ENCODE results near the gene SCO2. TPM values are rescaled to one million over a fixed set of nuclear protein-coding genes. Genes with fewer than 3 reads are reported as not detected.

SCO2 gene
- total RNA-seq, 1 donor from 2014 or later = 2.0 TPM

DNA sequence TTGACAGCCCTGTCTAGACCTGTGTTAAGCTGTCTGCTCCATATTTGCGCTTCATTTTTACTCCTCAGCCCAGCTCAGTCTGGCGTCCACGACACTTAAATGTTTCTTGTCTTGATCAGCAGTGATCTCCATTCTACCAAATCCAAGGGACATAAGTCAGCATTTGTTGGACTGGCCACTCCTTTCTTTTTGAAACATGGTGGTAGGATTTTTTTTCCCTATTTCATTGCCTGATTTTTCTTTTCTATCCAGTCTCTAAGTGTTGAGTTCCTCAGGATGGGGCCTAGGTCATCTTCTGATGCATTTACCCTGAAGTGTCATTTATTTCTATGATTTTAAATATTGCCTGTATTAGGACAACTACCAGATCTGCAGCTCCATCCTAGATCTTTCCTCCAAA, 16.5 kb downstream of the SCO2 start:
- H3K4me3 Mint-ChIP-seq = peak overlapping the region; percentile 92
- TF ChIP-seq CTCF (conservative IDR thresholded peaks at IDR 0.05) = no peak
- H3K9me3 Mint-ChIP-seq = no peaks in the 10 kb centered on the region
- no peaks in the 10 kb centered on the region for H3K36me3 Mint-ChIP-seq
- no peaks in the 10 kb centered on the region for H3K27me3 Mint-ChIP-seq
- peaks cover 9% of the 10 kb centered on the region for H3K4me1 Mint-ChIP-seq (ENCODE audit: unreplicated experiment)
- no peak for DNase-seq (ENCODE audit: extremely low spot score, unreplicated experiment)
- peak overlapping the region; percentile 89 for H3K27ac Mint-ChIP-seq

GRCh38 chr22:50507991-50508884, 17.2 kb downstream of the SCO2 start, which contains the start of gene NCAPH2:
Gene NCAPH2 (plus strand): TSS chr22:50508224. CDS start chr22:50508338, 114 bp downstream.
- Mint-ChIP-seq H3K9me3 (no peaks in the 10 kb centered on the region), H3K27me3 (no peaks in the 10 kb centered on the region), H3K36me3 (no peaks in the 10 kb centered on the region), H3K4me3 (peak within 1 kb of the TSS; percentile 93), H3K4me1 (ENCODE audit: unreplicated experiment) (peaks cover 9% of the 10 kb centered on the region), H3K27ac (peak within 1 kb of the TSS; percentile 89)
- no peak for TF ChIP-seq CTCF (conservative IDR thresholded peaks at IDR 0.05)
- peak; percentile 99 for DNase-seq (ENCODE audit: extremely low spot score, unreplicated experiment)

GRCh38 chr22:50507421-50507990, 17.9 kb downstream of the SCO2 start, which contains the start of gene LMF2:
Gene LMF2 (minus strand): TSS chr22:50507702. CDS start chr22:50507675, 27 bp downstream.
- H3K27me3 Mint-ChIP-seq = no peaks in the 10 kb centered on the region
- no peaks in the 10 kb centered on the region for H3K9me3 Mint-ChIP-seq
- H3K27ac Mint-ChIP-seq = peak within 1 kb of the TSS; percentile 89
- H3K4me3 Mint-ChIP-seq = peak within 1 kb of the TSS; percentile 93
- H3K36me3 Mint-ChIP-seq = no peaks in the 10 kb centered on the region
- DNase-seq (ENCODE audit: extremely low spot score, unreplicated experiment) = peak; percentile 96
- peaks cover 9% of the 10 kb centered on the region for H3K4me1 Mint-ChIP-seq (ENCODE audit: unreplicated experiment)
- TF ChIP-seq CTCF (conservative IDR thresholded peaks at IDR 0.05) = no peak

DNA sequence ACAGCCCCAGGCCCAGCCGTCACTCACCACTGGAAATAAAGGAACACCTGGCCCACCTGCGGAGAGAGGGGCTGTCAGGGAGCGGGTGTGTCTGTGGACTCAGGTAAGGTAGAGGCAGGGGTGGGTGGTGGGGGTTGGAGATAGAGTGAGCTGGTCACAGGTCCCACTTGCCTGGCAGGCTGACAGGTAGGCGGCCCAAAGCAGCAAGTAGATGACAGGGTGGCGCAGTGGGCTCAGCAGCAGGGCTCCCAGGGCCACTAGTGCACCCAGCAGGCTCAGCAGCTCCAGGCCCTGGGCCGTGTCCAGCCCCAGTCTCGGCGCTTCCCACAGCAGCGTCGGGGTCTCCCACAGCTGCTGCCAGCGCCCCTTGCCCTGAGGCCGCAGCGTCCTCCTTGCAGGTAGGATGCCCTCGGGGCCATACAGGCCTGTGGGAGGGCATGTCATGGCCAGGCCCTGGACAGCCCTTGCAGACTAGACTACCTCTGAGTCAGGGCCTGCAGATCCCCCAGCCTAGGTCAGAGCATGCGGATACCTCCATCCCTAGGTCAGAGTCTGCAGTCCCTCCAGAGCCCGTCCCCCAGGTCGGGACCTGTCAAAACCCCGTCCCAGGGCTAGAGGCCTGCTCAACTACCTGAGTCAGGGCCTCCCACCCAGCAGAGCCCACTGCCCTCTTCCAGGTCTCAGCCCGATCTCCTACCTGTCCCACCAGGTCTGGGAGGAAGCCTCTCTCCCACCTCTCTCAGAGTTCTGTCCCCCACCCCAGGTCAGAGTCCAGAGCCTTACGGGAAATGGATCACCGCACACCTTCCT, 18.6 kb downstream of the SCO2 start:
- peak; percentile 71 for DNase-seq (ENCODE audit: extremely low spot score, unreplicated experiment)
- Mint-ChIP-seq H3K4me1 (ENCODE audit: unreplicated experiment) (peaks cover 9% of the 10 kb centered on the region), H3K27me3 (no peaks in the 10 kb centered on the region), H3K9me3 (no peaks in the 10 kb centered on the region), H3K36me3 (no peaks in the 10 kb centered on the region), H3K27ac (peak overlapping the region; percentile 84), H3K4me3 (peak overlapping the region; percentile 93)
- TF ChIP-seq CTCF (conservative IDR thresholded peaks at IDR 0.05) = no peak

DNA sequence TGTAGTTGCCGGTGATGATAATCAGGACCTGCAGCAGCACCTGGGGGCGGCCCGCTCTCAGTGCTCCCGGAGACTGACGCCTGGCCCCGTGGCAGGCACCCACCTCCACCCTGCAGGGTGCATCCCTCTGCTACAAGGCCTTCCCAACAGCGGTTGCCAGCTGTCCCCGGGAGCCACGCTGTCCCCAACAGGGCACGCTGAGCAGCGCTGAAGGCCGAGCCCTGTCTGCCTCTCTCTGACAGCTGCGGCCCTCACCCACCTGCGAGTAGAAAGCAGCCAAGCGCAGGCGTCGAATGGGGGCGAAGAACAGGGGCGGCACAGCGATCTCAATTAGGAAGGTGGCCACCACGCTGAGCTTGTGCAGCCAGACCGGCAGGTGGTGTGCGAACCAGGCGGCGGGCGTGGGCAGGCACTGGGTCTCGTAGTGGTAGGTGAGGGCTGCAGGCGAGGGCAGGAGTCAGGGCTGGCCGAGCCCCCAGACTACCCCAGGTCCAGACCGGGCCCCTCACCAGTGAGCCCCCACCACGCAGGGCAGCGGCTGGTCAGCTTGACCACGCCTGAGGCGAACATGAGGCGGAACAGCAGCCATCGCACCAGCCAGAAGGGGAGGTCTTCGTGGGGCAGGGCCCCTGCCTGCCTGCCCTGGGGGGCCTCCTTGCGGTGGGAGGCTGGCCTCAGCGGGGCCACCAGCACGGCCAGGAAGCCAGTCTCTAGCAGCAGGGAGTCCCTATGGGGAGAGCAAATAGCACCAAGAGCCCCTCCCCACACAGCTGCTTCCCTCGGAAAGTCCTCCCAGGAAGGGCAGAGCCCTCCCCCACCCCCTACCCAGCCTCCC, 19.4 kb downstream of the SCO2 start:
- Mint-ChIP-seq H3K4me3 (peak overlapping the region; percentile 93), H3K27ac (no peak overlapping the region), H3K9me3 (no peaks in the 10 kb centered on the region), H3K27me3 (no peaks in the 10 kb centered on the region), H3K36me3 (no peaks in the 10 kb centered on the region), H3K4me1 (ENCODE audit: unreplicated experiment) (peaks cover 9% of the 10 kb centered on the region)
- peak; percentile 67 for DNase-seq (ENCODE audit: extremely low spot score, unreplicated experiment)
- no peak for TF ChIP-seq CTCF (conservative IDR thresholded peaks at IDR 0.05)

Data from type B pancreatic cell (in vitro differentiated cells).